HFF-Myc (cell line): ENCODE results near the gene CNN1.
A peak's percentile ranks its signal among the peaks of the same experiment; 100 is the strongest.

Experiments used
- DNase-seq: peaks from one replicate; pipeline ENCODE4 v3.0.0-alpha.2; 2011; ENCODE audit warnings: low read depth; ENCODE audit errors: extremely low read depth
- H3K4me3 ChIP-seq: replicated peaks from 2 replicates; pipeline ENCODE4 v1.5.1; 2011; ENCODE audit warnings: low read depth, mild to moderate bottlenecking, control low read depth, low read length
- CTCF ChIP-seq: IDR thresholded peaks from 2 replicates; pipeline ENCODE4 v1.5.1; 2012; ENCODE audit warnings: mild to moderate bottlenecking, low read depth, low read length, control low read depth; ENCODE audit errors: missing control alignments

CNN1 gene

GRCh38 chr19:11578258-11579142 lies 39.8 kb downstream of the CNN1 start:
- no peak overlapping the region for H3K4me3 ChIP-seq
- no peak for TF ChIP-seq CTCF
- DNase-seq = no peak

GRCh38 chr19:11580116-11580515 lies 41.5 kb downstream of the CNN1 start:
- no peak for TF ChIP-seq CTCF
- H3K4me3 ChIP-seq = no peak overlapping the region
- no peak for DNase-seq

GRCh38 chr19:11581740-11582139 lies 43.1 kb downstream of the CNN1 start:
- DNase-seq = no peak
- no peak overlapping the region for H3K4me3 ChIP-seq
- TF ChIP-seq CTCF = no peak

GRCh38 chr19:11586331-11586730 lies 47.7 kb downstream of the CNN1 start:
- H3K4me3 ChIP-seq = no peak overlapping the region
- no peak for TF ChIP-seq CTCF
- no peak for DNase-seq

GRCh38 chr19:11587302-11587974 lies 48.8 kb downstream of the CNN1 start:
- DNase-seq = peak; percentile 19
- no peak overlapping the region for H3K4me3 ChIP-seq
- peak; percentile 89 for TF ChIP-seq CTCF

GRCh38 chr19:11587975-11588631 lies 49.5 kb downstream of the CNN1 start:
- H3K4me3 ChIP-seq = no peak overlapping the region
- DNase-seq = no peak
- no peak for TF ChIP-seq CTCF
